H1 (cell line): Measurements from ENCODE around the gene UBE2V1. TPM values are rescaled to one million over a fixed set of nuclear protein-coding genes. Genes with fewer than 3 reads are reported as not detected.
A peak's percentile ranks its signal among the peaks of the same experiment; 100 is the strongest.

ENCODE experiments used
- CTCF ChIA-PET: fragments of 300-600 bp; sonication (Branson Sonifier 250); formaldehyde crosslinking; loops from one replicate; lab custom pipeline; 2021; ENCODE audit not compliant: partially characterized antibody; lab: Charles Lee
- POLR2A ChIA-PET: fragments of 300-600 bp; sonication (Branson Sonifier 250); formaldehyde crosslinking; loops from one replicate; lab custom pipeline; 2021; ENCODE audit warnings: inconsistent platforms; ENCODE audit not compliant: partially characterized antibody; lab: Charles Lee
- DNase-seq, 2 experiments: peaks; one replicate each; pipeline versions ENCODE4 v3.0.0 to v3.0.0-alpha.2; 2010 to 2022; ENCODE audit warnings: low spot score in 2 of 2, low read depth in 1 of 2, mixed read lengths in 1 of 2
- FAIRE-seq: peaks from 2 replicates; lab custom pipeline; 2011; peaks lifted over from hg19 to GRCh38; lab: Jason Lieb, UNC
- H2AFZ ChIP-seq: 2 replicates; pipeline ENCODE4 v1.8.1; 2012; ENCODE audit warnings: low read length, inconsistent platforms
- H2AK5ac ChIP-seq: 2 replicates; pipeline ENCODE4 v1.6.1; 2013; ENCODE audit warnings: low read depth, low read length
- H2BK120ac ChIP-seq: replicated peaks from 2 replicates; pipeline ENCODE3; 2013; ENCODE audit warnings: low read depth, low read length, inconsistent platforms
- H2BK12ac ChIP-seq: 2 replicates; pipeline ENCODE4 v1.6.1; 2013; ENCODE audit warnings: low read depth, low read length
- H2BK15ac ChIP-seq: 2 replicates; pipeline ENCODE4 v1.6.1; 2013; ENCODE audit warnings: low read length
- H2BK20ac ChIP-seq: 2 replicates; pipeline ENCODE4 v1.6.1; 2013; ENCODE audit warnings: low read length
- H2BK5ac ChIP-seq: 2 replicates; pipeline ENCODE4 v1.6.1; 2013; ENCODE audit warnings: low read depth, low read length
- H3K14ac ChIP-seq: 2 replicates; pipeline ENCODE4 v1.6.1; 2013; ENCODE audit warnings: inconsistent platforms; ENCODE audit not compliant: insufficient read length
- H3K18ac ChIP-seq: 2 replicates; pipeline ENCODE4 v1.6.1; 2013; ENCODE audit warnings: low read length; ENCODE audit errors: extremely low read depth
- H3K23ac ChIP-seq: 2 replicates; pipeline ENCODE4 v1.6.1; 2013; ENCODE audit warnings: inconsistent platforms; ENCODE audit not compliant: insufficient read length
- H3K23me2 ChIP-seq: 2 replicates; pipeline ENCODE4 v1.6.1; 2013; ENCODE audit warnings: low read depth, low read length
- H3K27ac ChIP-seq: 2 replicates; pipeline ENCODE4 v1.6.1; 2011; ENCODE audit warnings: low read depth, low read length, inconsistent platforms
- H3K27me3 ChIP-seq, 4 experiments: replicated peaks in 1 of 4; 1 replicate in 1 of 4; 2 replicates in 3 of 4; pipeline versions ENCODE4 v1.6.1 to v1.8.1; 2011 to 2013; ENCODE audit warnings: low read length in 3 of 4, mild to moderate bottlenecking in 3 of 4, inconsistent platforms in 2 of 4, mixed read lengths in 2 of 4, moderate library complexity in 1 of 4; ENCODE audit not compliant: control insufficient read depth in 3 of 4, insufficient read depth in 3 of 4; ENCODE audit errors: extremely low read depth in 1 of 4
- H3K36me3 ChIP-seq, 4 experiments: 2 replicates each; pipeline versions ENCODE4 v1.6.1 to v1.8.1; 2011 to 2013; ENCODE audit warnings: mild to moderate bottlenecking in 4 of 4, low read length in 3 of 4, moderate library complexity in 2 of 4, control low read depth in 1 of 4, inconsistent platforms in 1 of 4; ENCODE audit not compliant: insufficient read depth in 4 of 4, control insufficient read depth in 2 of 4
- H3K4ac ChIP-seq: replicated peaks from 2 replicates; pipeline ENCODE3; 2013; ENCODE audit warnings: low read length, low read depth, mixed read lengths, inconsistent platforms; ENCODE audit not compliant: insufficient read length
- H3K4me1 ChIP-seq, 4 experiments: replicated peaks in 1 of 4; 1 replicate in 1 of 4; 2 replicates in 3 of 4; pipeline versions ENCODE4 v1.6.1 to v1.8.1; 2011 to 2013; ENCODE audit warnings: low read length in 3 of 4, inconsistent platforms in 2 of 4, mixed read lengths in 1 of 4; ENCODE audit not compliant: insufficient read depth in 4 of 4, control insufficient read depth in 3 of 4
- H3K4me2 ChIP-seq, 2 experiments: 2 replicates each; pipeline versions ENCODE4 v1.6.1 to v1.8.1; 2011 to 2013; ENCODE audit warnings: low read depth in 2 of 2, low read length in 2 of 2, control low read depth in 1 of 2, inconsistent platforms in 1 of 2, mild to moderate bottlenecking in 1 of 2; ENCODE audit not compliant: insufficient read depth in 1 of 2
- H3K4me3 ChIP-seq, 4 experiments: fragments of 200-600, 300-600 bp in 1 of 4; sonication (generic), shearing (Covaris generic), sonication (Bioruptor Twin) in 1 of 4; 2 replicates each; pipeline versions ENCODE4 v1.5.1 to v1.8.1; 2011 to 2016; ENCODE audit warnings: low read length in 4 of 4, low read depth in 3 of 4, control low read depth in 2 of 4, inconsistent platforms in 2 of 4, mild to moderate bottlenecking in 2 of 4, mixed read lengths in 1 of 4, moderate library complexity in 1 of 4; ENCODE audit not compliant: insufficient read depth in 2 of 4; ENCODE audit errors: extremely low read depth in 1 of 4
- H3K56ac ChIP-seq: replicated peaks from 2 replicates; pipeline ENCODE3; 2013; ENCODE audit warnings: low read depth, mild to moderate bottlenecking, mixed read lengths, low read length, inconsistent platforms; ENCODE audit not compliant: insufficient read length
- H3K79me1 ChIP-seq: 2 replicates; pipeline ENCODE4 v1.6.1; 2013; ENCODE audit warnings: low read depth, low read length, control low read depth
- H3K79me2 ChIP-seq, 2 experiments: 2 replicates each; pipeline versions ENCODE4 v1.6.1 to v1.8.1; 2012 to 2013; ENCODE audit warnings: low read length in 2 of 2, mild to moderate bottlenecking in 2 of 2, inconsistent platforms in 1 of 2; ENCODE audit not compliant: insufficient read depth in 2 of 2, control insufficient read depth in 1 of 2
- H3K9ac ChIP-seq, 4 experiments: replicated peaks in 1 of 4; 1 replicate in 1 of 4; 2 replicates in 3 of 4; pipeline versions ENCODE4 v1.6.1 to v1.8.1; 2011 to 2013; ENCODE audit warnings: low read depth in 3 of 4, low read length in 3 of 4, control low read depth in 2 of 4, mild to moderate bottlenecking in 2 of 4, moderate library complexity in 2 of 4, inconsistent platforms in 1 of 4; ENCODE audit errors: extremely low read depth in 1 of 4
- H3K9me3 ChIP-seq, 2 experiments: 2 replicates each; pipeline versions ENCODE4 v1.6.1 to v1.8.1; 2012 to 2013; ENCODE audit warnings: mild to moderate bottlenecking in 2 of 2, moderate library complexity in 2 of 2, control low read depth in 1 of 2, inconsistent platforms in 1 of 2, low read depth in 1 of 2, low read length in 1 of 2, mixed read lengths in 1 of 2; ENCODE audit not compliant: insufficient read depth in 2 of 2
- H4K20me1 ChIP-seq, 2 experiments: replicated peaks in 1 of 2; 2 replicates each; pipeline versions ENCODE3 to v1.8.1; 2011 to 2013; ENCODE audit warnings: inconsistent platforms in 2 of 2, low read length in 2 of 2, mild to moderate bottlenecking in 1 of 2; ENCODE audit not compliant: insufficient read depth in 2 of 2, control insufficient read depth in 1 of 2
- H4K5ac ChIP-seq: 2 replicates; pipeline ENCODE4 v1.6.1; 2013; ENCODE audit warnings: low read length, low read depth, mixed read lengths, inconsistent platforms; ENCODE audit not compliant: insufficient read length
- H4K8ac ChIP-seq: 2 replicates; pipeline ENCODE4 v1.8.0; 2013; ENCODE audit warnings: mild to moderate bottlenecking, moderate library complexity, low read length, inconsistent platforms; ENCODE audit not compliant: insufficient read depth; ENCODE audit errors: extremely low read depth
- H4K91ac ChIP-seq: replicated peaks from 2 replicates; pipeline ENCODE3; 2013; ENCODE audit warnings: low read length, mixed read lengths, inconsistent platforms; ENCODE audit not compliant: insufficient read length
- ATF3 ChIP-seq: IDR thresholded peaks from 2 replicates; pipeline ENCODE4 v1.6.1; 2011; ENCODE audit warnings: low read depth, mild to moderate bottlenecking, low read length; ENCODE audit not compliant: insufficient read depth
- BACH1 ChIP-seq: IDR thresholded peaks from 2 replicates; pipeline ENCODE4 v1.6.1; 2012; ENCODE audit warnings: low read length, improper control_type of control experiment
- CBX5 ChIP-seq: fragments of 300-800, 300-1000 bp; sonication (generic); IDR thresholded peaks from 2 replicates; pipeline ENCODE4 v1.7.1; 2016; ENCODE audit warnings: antibody characterized with exemption, low read length, low read depth
- CREB1 ChIP-seq: IDR thresholded peaks from 2 replicates; pipeline ENCODE4 v1.6.1; 2012; ENCODE audit warnings: inconsistent platforms
- CTBP2 ChIP-seq: IDR thresholded peaks from 2 replicates; pipeline ENCODE4 v1.7.0; 2011; ENCODE audit warnings: borderline replicate concordance, mild to moderate bottlenecking, moderate library complexity, mixed read lengths, low read length; ENCODE audit not compliant: insufficient read depth, insufficient read length
- EZH2 ChIP-seq: fragments of 200-600 bp; sonication (generic); IDR thresholded peaks from 2 replicates; pipeline ENCODE4 v1.7.1; 2012; ENCODE audit warnings: low read depth, mild to moderate bottlenecking, moderate library complexity, low read length, inconsistent platforms; ENCODE audit not compliant: severe bottlenecking
- GTF2F1 ChIP-seq: IDR thresholded peaks from 2 replicates; pipeline ENCODE4 v1.6.1; 2012; ENCODE audit warnings: low read depth, low read length, improper control_type of control experiment, borderline replicate concordance
- PHF8 ChIP-seq: fragments of 200-600 bp; sonication (generic); conservative IDR thresholded peaks from 2 replicates; pipeline ENCODE4 v1.7.1; 2012; ENCODE audit warnings: low read depth, mild to moderate bottlenecking, inconsistent platforms, low read length, moderate library complexity
- SIN3A ChIP-seq, 2 experiments: IDR thresholded peaks in 1 of 2; conservative IDR thresholded peaks in 1 of 2; 2 replicates each; pipeline ENCODE4 v1.6.1; 2011 to 2012; ENCODE audit warnings: low read length in 2 of 2, improper control_type of control experiment in 1 of 2, low read depth in 1 of 2, mild to moderate bottlenecking in 1 of 2
- SIRT6 ChIP-seq: IDR thresholded peaks from one replicate; pipeline ENCODE4 v1.7.1; 2012; ENCODE audit warnings: low read length, inconsistent platforms
- TCF12 ChIP-seq: IDR thresholded peaks from 2 replicates; pipeline ENCODE4 v1.6.1; 2011; ENCODE audit warnings: low read depth, mild to moderate bottlenecking, low read length
- WGBS, 2 experiments: shearing (Covaris generic) in 1 of 2; methylation state at CpG; one replicate each; pipeline versions ENCODE4 v1.1.6 to v1.1.7; 2013 to 2015; ENCODE audit warnings: low lambda C conversion rate in 2 of 2, mixed read lengths in 2 of 2, inconsistent platforms in 1 of 2, low coverage in 1 of 2, missing lambda C conversion rate in 1 of 2; ENCODE audit not compliant: insufficient replicate concordance in 2 of 2, insufficient coverage in 1 of 2, insufficient read length in 1 of 2; ENCODE audit errors: extremely low coverage in 1 of 2, missing lambda C conversion rate in 1 of 2; 5-methylcytosine and 5-hydroxymethylcytosine counted together
- polyA plus RNA-seq, 7 experiments: library from polyadenylated mRNA; depleted of rRNA in 3 of 7; stranded (reverse) in 5 of 7; unstranded in 2 of 7; fragments of >200 nt in 5 of 7; fragments of 200-250 nt in 2 of 7; gene quantifications; 1 replicate in 5 of 7; 2 replicates in 1 of 7; 4 replicates in 1 of 7; pipeline versions ENCODE4 v1.2.1 to v1.2.3, GENCODE V29; 2011 to 2013; ENCODE audit warnings: missing spikeins in 2 of 7, mixed read lengths in 2 of 7
- total RNA-seq: library from RNA; stranded (reverse); fragmentation: NEBNext Ultra II Directional; extraction: Animal tissue kit (Norgen Biotek cat#: 25700); gene quantifications from 2 replicates; pipeline ENCODE4 v1.2.1, GENCODE V29; 2021

Gene UBE2V1
- total and polyA plus RNA-seq, 2 of the 8 experiments (the other 6 are each of a cell fraction or from before 2014, with no cell fraction given), result 141 to 184 TPM

GRCh38 chr20:50115591-50116367 lies 2.8 kb upstream of the UBE2V1 start:
- H3K18ac ChIP-seq, result no peak overlapping the region
- no peak overlapping the region for H2BK5ac ChIP-seq
- H2BK12ac ChIP-seq, result no peak overlapping the region
- H4K20me1 ChIP-seq, result peaks cover 0 to 3% of the 10 kb centered on the region in 2 experiments
- H2BK120ac ChIP-seq, result no peak overlapping the region
- peak overlapping the region; percentile 42 to 82 (median 54) for H3K9ac ChIP-seq
- 0 out of 8 replicates have a peak, but pooled peaks cover 0 to 3% (median 0%) of the 10 kb centered on the region in 4 experiments for H3K36me3 ChIP-seq
- no peak overlapping the region for H3K56ac ChIP-seq
- ChIA-PET POLR2A (interaction anchor here (0.9 to 8.7 kb wide), 12 partner anchors 8 to 80 kb away, joined by 3 to 87 read pairs (median 4); partner anchors contain the start of genes CEBPB and PEDS1), CTCF (interaction anchor here (0.6 to 13.0 kb wide), 19 partner anchors 10 to 472 kb away, joined by 3 to 208 read pairs (median 4); partner anchors contain the start of gene PEDS1)
- no peak overlapping the region for H4K91ac ChIP-seq
- no peak overlapping the region for H2BK20ac ChIP-seq
- no peak overlapping the region for H4K8ac ChIP-seq
- H2AFZ ChIP-seq, result peak overlapping the region; percentile 80
- peaks cover under 1% of the 10 kb centered on the region for H3K79me1 ChIP-seq
- peaks cover 10% of the 10 kb centered on the region for H3K23me2 ChIP-seq
- 3% methylated on average over 24 of the region's 24 CpGs; no CpG with 5 or more reads in 1 of the 2 experiments for WGBS, 2 experiments
- peak overlapping the region; percentile 77 to 97 for H3K4me2 ChIP-seq
- peak; percentile 60 for FAIRE-seq
- H3K4me3 ChIP-seq, result peak overlapping the region; percentile 69 to 84 (median 78)
- H3K4ac ChIP-seq, result peak overlapping the region; percentile 25
- H2BK15ac ChIP-seq, result no peak overlapping the region; the same call in 1 of the 2 replicates
- no peak overlapping the region for H2AK5ac ChIP-seq
- no peak overlapping the region for H3K23ac ChIP-seq
- DNase-seq, result peak; percentile 81 to 89
- H3K14ac ChIP-seq, result no peak overlapping the region
- no peaks in the 10 kb centered on the region for H3K9me3 ChIP-seq
- H3K4me1 ChIP-seq, result peaks cover 2 to 16% (median 7%) of the 10 kb centered on the region in 4 experiments; a peak in 6 of 7 replicates
- no peaks in the 10 kb centered on the region for H3K27me3 ChIP-seq
- H4K5ac ChIP-seq, result no peak overlapping the region
- H3K27ac ChIP-seq, result no peak overlapping the region
- H3K79me2 ChIP-seq, result peaks cover 16 to 31% of the 10 kb centered on the region in 2 experiments
- TF ChIP-seq CBX5, result no peak
- peak; percentile 92 for TF ChIP-seq CREB1
- TF ChIP-seq SIRT6, result no peak
- peak in 1 of 2 experiments; percentile 64; a peak in 1 of 4 replicates for TF ChIP-seq SIN3A (conservative IDR thresholded peaks at IDR 0.05 in 1 of 2, IDR thresholded peaks at IDR 0.05 in 1 of 2; ENCODE audit: low read depth in 1 of 2, low read length in 2 of 2)
- TF ChIP-seq PHF8, result no peak
- no peak for TF ChIP-seq ATF3
- TF ChIP-seq EZH2, result no peak
- no peak for TF ChIP-seq CTBP2
- TF ChIP-seq TCF12, result no peak
- TF ChIP-seq BACH1, result no peak
- no peak for TF ChIP-seq GTF2F1
